Right lobe of liver (tissue), 6 donors: ENCODE measurements around the gene PGRMC2. TPM values are rescaled to one million over a fixed set of nuclear protein-coding genes. Genes with fewer than 3 reads are reported as not detected.

Experiments used
- ATAC-seq, 4 donors: fragments of 200-7000 bp; cut with Tn5 transposase; one replicate each; pipeline ENCODE4 v1.9.1; 2020; ENCODE audit warnings: mild to moderate bottlenecking in 4 of 4, moderate library complexity in 4 of 4
- DNase-seq, 3 donors: peaks; one replicate each; pipeline ENCODE4 v3.0.0-alpha.2; 2020
- H3K27ac ChIP-seq, 3 donors: fragments of 200-600 bp; one replicate each; pipeline ENCODE4 v1.8.0; 2022
- H3K27me3 ChIP-seq, 2 donors: fragments of 200-600 bp; one replicate each; pipeline ENCODE4 v1.8.0; 2022
- H3K36me3 ChIP-seq, 4 donors: fragments of 200-600 bp; sonication (generic) in 1 of 4; one replicate each; pipeline versions ENCODE4 v1.5.1 to v1.8.0; 2017 to 2022; ENCODE audit warnings: control low read depth in 1 of 4
- H3K4me1 ChIP-seq, 4 donors: fragments of 200-600 bp; sonication (generic) in 1 of 4; one replicate each; pipeline versions ENCODE4 v1.5.1 to v1.8.0; 2017 to 2022; ENCODE audit warnings: control low read depth in 1 of 4
- H3K4me3 ChIP-seq, 3 donors: fragments of 200-600 bp; one replicate each; pipeline ENCODE4 v1.8.0; 2022
- H3K9me3 ChIP-seq, 4 donors: fragments of 200-600 bp; sonication (generic) in 1 of 4; one replicate each; pipeline versions ENCODE4 v1.5.1 to v1.8.0; 2017 to 2022; ENCODE audit warnings: control low read depth in 1 of 4
- CTCF ChIP-seq, 4 donors: fragments of 200-600 bp in 3 of 4; fragments of 450-650 bp in 1 of 4; IDR thresholded peaks; one replicate each; pipeline versions ENCODE4 v1.5.1 to v1.8.0; 2016 to 2022; ENCODE audit warnings: antibody characterized with exemption in 4 of 4, mild to moderate bottlenecking in 2 of 4
- POLR2A ChIP-seq: fragments of 450-650 bp; IDR thresholded peaks from one replicate; pipeline ENCODE4 v1.6.1; 2017; ENCODE audit warnings: antibody characterized with exemption, mild to moderate bottlenecking
- WGBS: methylation state at CpG from one replicate; pipeline ENCODE4 v1.1.6; 2018; ENCODE audit warnings: low coverage, low lambda C conversion rate; ENCODE audit not compliant: insufficient coverage; ENCODE audit errors: missing lambda C conversion rate; 5-methylcytosine and 5-hydroxymethylcytosine counted together
- intact Hi-C, 2 donors: fragments of 100-400 bp; cut with DNase I; formaldehyde crosslinking; loops; one replicate each; pipeline versions ENCODE4 v1.11.2 to v1.14.1; 2022
- total RNA-seq, 6 experiments: library from RNA; depleted of rRNA in 2 of 6; stranded (reverse); fragments of >200 nt in 2 of 6; fragmentation: NEBNext Ultra II Directional in 3 of 6; extraction: Animal tissue kit (Norgen Biotek cat#: 25700) in 3 of 6; gene quantifications; one replicate each; pipeline versions ENCODE4 v1.1.0 to v1.2.4, GENCODE V29; 2016 to 2023
- donor health status: DM: no; HTN: yes; CAD: no.
- donor health status: DM: no; HTN: no; CAD: no.
- donor health status: DM: no; HTN: no; CAD: no.
- donor health status: DM: no; HTN: yes; CAD: no.
- donor health status: DM: no; HTN: yes; CAD: no.

Gene PGRMC2
- total RNA-seq, 6 experiments from 2014 or later, result 54.3 to 129 (median 65.7) TPM

- Histone ChIP-seq H3K4me1 (peaks cover 0 to 24% (median 7%) of the 10 kb centered on the region in 4 donors), H3K36me3 (no peaks in the 10 kb centered on the region), H3K27me3 (no peaks in the 10 kb centered on the region), H3K27ac (peak overlapping the region in 1 of 3 donors; percentile 57), H3K9me3 (no peaks in the 10 kb centered on the region), H3K4me3 (no peak overlapping the region)
- DNase-seq, result peak in 1 of 3 donors; percentile 52
- intact Hi-C loops, result no loop called here
- 57% methylated on average over 6 of the region's 7 CpGs for WGBS
- peak; percentile 78 to 86 (median 79) for ATAC-seq
- no peak for TF ChIP-seq CTCF (IDR thresholded peaks at IDR 0.05)
- no peak for TF ChIP-seq POLR2A
Measured at GRCh38 chr4:128298146-128298758, 10.6 kb upstream of the PGRMC2 start.

- no peaks in the 10 kb centered on the region for H3K36me3 ChIP-seq
- TF ChIP-seq POLR2A (no peak), CTCF (IDR thresholded peaks at IDR 0.05) (no peak)
Measured at GRCh38 chr4:128295255-128295654, 7.6 kb upstream of the PGRMC2 start.

GRCh38 chr4:128294464-128294863, 6.9 kb upstream of the PGRMC2 start:
- Histone ChIP-seq H3K4me3 (no peak overlapping the region), H3K4me1 (peaks cover 0 to 39% (median 7%) of the 10 kb centered on the region in 4 donors), H3K36me3 (no peaks in the 10 kb centered on the region), H3K27ac (no peak overlapping the region), H3K27me3 (no peaks in the 10 kb centered on the region), H3K9me3 (no peaks in the 10 kb centered on the region)
- DNase-seq (no peak), ATAC-seq (no peak)
- TF ChIP-seq POLR2A (no peak), CTCF (IDR thresholded peaks at IDR 0.05) (no peak)
- WGBS, result 50% methylated on average over 3 of the region's 3 CpGs
- intact Hi-C loops, result no loop called here

More at GRCh38 chr4:128295255-128295654, 7.6 kb upstream of the PGRMC2 start:
- no peak for DNase-seq
- WGBS, result 90% methylated on average over 1 of the region's 2 CpGs
- intact Hi-C loops, result no loop called here
- Histone ChIP-seq H3K4me3 (no peak overlapping the region), H3K27me3 (no peaks in the 10 kb centered on the region), H3K4me1 (peaks cover 0 to 39% (median 7%) of the 10 kb centered on the region in 4 donors), H3K27ac (no peak overlapping the region), H3K9me3 (no peaks in the 10 kb centered on the region)
- ATAC-seq, result no peak

DNA sequence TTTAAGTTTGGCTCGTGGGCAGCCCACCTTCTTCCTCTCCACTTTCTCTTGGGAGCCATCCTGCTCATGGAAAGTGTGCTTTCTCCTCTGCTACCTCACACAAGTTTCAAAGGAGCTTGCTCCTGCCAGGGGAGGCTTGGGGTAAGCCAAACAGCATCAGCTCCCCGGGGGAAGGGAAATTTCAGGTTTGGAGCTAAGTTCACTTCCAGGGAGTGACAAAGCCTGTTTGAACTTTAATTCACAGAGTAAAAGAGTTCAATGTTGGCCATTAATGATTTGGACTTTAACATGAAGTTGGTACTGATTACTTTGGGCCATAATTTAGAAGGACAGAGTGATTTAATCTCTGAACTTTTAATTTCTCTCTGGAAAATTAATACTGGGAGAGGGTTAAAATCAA, 4.7 kb upstream of the PGRMC2 start:
- no peak for ATAC-seq
- intact Hi-C loops, result no loop called here
- Histone ChIP-seq H3K36me3 (no peaks in the 10 kb centered on the region), H3K27me3 (no peaks in the 10 kb centered on the region), H3K9me3 (no peaks in the 10 kb centered on the region), H3K4me1 (peaks cover 0 to 18% (median 0%) of the 10 kb centered on the region in 4 donors), H3K4me3 (no peak overlapping the region), H3K27ac (peak overlapping the region in 1 of 3 donors; percentile 44)
- 48% methylated on average over 2 of the region's 2 CpGs for WGBS
- TF ChIP-seq POLR2A (no peak), CTCF (IDR thresholded peaks at IDR 0.05) (no peak)
- peak in 2 of 3 donors; percentile 45 to 58 for DNase-seq
